Body of pancreas (tissue), 4 donors: Measurements from ENCODE around the gene C6orf136.

Experiments
- CTCF ChIP-seq, 7 experiments: fragments of 450-650 bp in 4 of 7; fragments of 200-600 bp in 3 of 7; sonication (generic) in 3 of 7; IDR thresholded peaks; one replicate each; pipeline ENCODE4 v1.5.1; 2016 to 2019; ENCODE audit warnings: antibody characterized with exemption in 7 of 7
- POLR2A ChIP-seq, 3 donors: fragments of 450-650 bp; IDR thresholded peaks; one replicate each; pipeline ENCODE4 v1.6.1; 2016; ENCODE audit warnings: antibody characterized with exemption in 3 of 3, mild to moderate bottlenecking in 2 of 3

DNA sequence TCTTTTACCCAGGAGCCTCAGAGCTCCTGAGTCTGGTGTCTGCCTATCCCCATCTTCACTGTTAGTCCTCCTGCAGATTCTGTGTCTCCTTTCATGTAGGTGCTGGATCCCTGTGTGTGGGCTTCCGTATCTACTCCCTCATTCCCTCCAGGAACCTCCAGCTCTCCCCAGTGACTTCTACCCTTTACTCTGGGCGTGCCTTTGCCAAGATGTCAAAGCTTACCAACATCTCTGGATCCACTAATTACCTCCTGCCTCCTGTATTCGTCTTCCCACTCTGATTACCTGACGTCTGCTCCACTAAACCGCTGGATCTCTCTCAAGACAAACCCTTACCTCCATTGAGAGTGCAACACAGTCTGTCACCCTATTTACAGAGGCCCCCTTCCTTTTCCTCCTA is 2.2 kb upstream of the C6orf136 start:
- TF ChIP-seq CTCF (IDR thresholded peaks at IDR 0.05) (no peak), POLR2A (IDR thresholded peaks at IDR 0.05) (no peak)
